HFF-Myc (cell line): Measurements from ENCODE around the gene CDH15.
A peak's percentile ranks its signal among the peaks of the same experiment; 100 is the strongest.

Experiments used
- DNase-seq: peaks from one replicate; pipeline ENCODE4 v3.0.0-alpha.2; 2011; ENCODE audit warnings: low read depth; ENCODE audit errors: extremely low read depth
- H3K4me3 ChIP-seq: replicated peaks from 2 replicates; pipeline ENCODE4 v1.5.1; 2011; ENCODE audit warnings: low read depth, mild to moderate bottlenecking, control low read depth, low read length
- TF ChIP-seq, protein P1 (sequence below): IDR thresholded peaks from 2 replicates; pipeline ENCODE4 v1.5.1; 2012; ENCODE audit warnings: mild to moderate bottlenecking, low read depth, low read length, control low read depth; ENCODE audit errors: missing control alignments

CDH15 gene, protein sequence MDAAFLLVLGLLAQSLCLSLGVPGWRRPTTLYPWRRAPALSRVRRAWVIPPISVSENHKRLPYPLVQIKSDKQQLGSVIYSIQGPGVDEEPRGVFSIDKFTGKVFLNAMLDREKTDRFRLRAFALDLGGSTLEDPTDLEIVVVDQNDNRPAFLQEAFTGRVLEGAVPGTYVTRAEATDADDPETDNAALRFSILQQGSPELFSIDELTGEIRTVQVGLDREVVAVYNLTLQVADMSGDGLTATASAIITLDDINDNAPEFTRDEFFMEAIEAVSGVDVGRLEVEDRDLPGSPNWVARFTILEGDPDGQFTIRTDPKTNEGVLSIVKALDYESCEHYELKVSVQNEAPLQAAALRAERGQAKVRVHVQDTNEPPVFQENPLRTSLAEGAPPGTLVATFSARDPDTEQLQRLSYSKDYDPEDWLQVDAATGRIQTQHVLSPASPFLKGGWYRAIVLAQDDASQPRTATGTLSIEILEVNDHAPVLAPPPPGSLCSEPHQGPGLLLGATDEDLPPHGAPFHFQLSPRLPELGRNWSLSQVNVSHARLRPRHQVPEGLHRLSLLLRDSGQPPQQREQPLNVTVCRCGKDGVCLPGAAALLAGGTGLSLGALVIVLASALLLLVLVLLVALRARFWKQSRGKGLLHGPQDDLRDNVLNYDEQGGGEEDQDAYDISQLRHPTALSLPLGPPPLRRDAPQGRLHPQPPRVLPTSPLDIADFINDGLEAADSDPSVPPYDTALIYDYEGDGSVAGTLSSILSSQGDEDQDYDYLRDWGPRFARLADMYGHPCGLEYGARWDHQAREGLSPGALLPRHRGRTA

DNA sequence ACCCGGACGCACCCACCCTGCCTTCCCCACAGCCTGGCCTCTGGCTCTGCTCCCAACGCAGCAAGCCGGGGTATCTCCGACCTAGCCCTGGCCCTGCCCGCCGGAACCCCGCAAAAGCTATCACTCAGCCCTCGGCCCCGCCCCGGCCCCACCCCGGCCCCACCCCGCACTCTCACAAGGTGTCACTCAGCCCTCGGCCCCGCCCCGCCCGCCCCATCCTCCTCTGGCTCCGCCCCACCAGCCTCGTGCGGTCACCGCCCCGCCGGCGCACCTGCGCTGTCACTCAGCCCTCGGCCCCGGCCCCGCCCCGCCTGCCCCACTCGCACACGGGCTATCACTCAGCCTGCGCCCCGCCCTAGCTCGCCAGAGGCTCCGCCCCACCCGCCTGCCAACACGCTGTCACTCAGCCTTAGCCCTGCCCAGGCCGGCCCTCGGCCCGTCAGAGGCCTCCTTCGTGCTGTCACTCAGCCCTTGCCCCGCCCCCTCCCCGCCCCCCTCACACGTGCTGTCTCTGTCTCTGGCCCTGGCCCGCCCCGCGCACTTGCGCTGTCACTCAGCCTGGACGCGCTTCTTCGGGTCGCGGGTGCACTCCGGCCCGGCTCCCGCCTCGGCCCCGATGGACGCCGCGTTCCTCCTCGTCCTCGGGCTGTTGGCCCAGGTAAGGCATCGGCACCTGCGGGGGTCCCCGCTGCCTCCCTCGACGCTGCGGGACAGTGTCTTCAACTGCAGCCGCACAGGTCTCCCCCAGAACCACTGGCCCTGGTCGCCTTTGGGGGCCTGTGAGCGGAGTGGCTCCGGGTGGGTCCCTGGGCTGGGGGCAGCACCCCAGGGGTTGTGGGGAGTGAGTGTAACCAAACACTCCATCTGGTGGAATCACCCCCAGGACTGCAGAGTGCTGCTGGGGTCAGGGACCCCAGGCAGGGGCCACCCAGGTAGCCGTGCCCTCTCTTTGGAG lies at the start of gene CDH15:
Gene CDH15, plus strand, starts transcription at position 533 of the 955 bp plus-strand sequence. Its CDS starts 84 bp downstream, at position 617.
- DNase-seq = peak; percentile 70
- TF ChIP-seq, protein P1, sequence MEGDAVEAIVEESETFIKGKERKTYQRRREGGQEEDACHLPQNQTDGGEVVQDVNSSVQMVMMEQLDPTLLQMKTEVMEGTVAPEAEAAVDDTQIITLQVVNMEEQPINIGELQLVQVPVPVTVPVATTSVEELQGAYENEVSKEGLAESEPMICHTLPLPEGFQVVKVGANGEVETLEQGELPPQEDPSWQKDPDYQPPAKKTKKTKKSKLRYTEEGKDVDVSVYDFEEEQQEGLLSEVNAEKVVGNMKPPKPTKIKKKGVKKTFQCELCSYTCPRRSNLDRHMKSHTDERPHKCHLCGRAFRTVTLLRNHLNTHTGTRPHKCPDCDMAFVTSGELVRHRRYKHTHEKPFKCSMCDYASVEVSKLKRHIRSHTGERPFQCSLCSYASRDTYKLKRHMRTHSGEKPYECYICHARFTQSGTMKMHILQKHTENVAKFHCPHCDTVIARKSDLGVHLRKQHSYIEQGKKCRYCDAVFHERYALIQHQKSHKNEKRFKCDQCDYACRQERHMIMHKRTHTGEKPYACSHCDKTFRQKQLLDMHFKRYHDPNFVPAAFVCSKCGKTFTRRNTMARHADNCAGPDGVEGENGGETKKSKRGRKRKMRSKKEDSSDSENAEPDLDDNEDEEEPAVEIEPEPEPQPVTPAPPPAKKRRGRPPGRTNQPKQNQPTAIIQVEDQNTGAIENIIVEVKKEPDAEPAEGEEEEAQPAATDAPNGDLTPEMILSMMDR = no peak
- no peak within 1 kb of the TSS for H3K4me3 ChIP-seq

DNA sequence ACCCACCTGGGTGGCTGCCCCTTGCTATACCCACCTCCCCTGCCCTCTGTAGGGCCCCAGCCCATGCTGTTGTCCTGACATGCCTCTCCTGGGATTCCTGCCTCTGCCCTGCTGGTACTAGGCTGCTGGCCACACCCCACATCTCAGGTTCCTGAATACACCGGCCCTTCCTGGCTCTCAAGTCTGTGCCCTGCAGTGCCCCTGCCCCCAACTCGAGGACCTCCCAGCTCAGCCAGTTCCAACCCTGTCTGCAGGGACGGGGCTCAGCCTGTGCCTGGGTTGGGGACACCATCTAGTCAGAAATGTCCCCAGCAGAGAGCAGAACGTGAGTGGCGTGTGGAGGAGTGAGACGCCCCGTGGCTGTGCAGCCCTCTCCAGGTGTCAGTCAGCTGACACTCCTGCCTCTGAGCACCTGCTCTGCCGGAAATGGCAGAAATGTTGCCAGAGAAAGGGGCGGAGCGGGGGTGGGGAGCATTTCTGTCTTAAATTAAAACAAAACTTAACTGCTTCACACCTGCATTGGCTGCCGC lies 49.2 kb upstream of the CDH15 start:
- DNase-seq = no peak
- TF ChIP-seq, protein P1 = no peak
- H3K4me3 ChIP-seq = no peak overlapping the region

DNA sequence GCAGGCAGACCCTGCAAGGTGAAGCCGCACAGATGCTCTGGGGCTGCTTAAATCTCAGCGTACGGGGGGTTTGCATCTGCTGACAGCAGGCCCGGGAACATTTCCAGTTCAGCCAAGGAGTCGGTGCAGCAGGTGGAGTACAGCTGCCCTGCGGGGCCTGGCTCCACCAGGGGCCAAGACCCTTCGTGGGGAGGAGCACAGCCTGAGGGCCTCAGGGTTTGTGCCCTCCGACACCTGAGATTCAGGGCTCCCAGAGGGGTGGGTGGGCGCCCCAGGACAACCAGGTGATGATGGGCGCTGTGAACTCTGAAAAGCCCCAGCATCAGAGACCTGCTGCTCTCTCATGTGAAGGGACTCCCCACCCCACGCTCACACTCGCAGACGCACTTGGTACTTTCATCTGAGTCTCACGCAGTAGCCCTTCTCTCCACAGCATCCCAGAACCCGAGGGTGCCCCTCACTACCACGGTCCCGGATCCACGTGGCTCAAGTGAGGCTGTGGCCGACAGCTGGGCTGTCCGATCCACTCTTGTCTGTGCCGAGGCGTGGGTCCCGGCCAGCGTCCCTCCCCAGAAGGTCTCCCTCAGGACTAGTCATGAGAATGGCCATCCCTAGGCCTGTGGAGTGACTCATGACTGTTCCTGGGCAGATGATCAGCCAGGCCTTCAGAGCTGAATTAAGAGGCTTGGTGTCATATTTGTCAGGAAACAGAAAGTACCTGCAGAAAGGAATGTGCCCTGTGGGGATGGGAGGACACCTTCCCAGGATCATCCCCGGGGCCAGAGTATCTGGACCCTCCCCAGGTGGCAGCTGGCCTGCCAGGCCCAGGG lies 48.3 kb upstream of the CDH15 start:
- no peak overlapping the region for H3K4me3 ChIP-seq
- TF ChIP-seq, protein P1 = no peak
- no peak for DNase-seq

DNA sequence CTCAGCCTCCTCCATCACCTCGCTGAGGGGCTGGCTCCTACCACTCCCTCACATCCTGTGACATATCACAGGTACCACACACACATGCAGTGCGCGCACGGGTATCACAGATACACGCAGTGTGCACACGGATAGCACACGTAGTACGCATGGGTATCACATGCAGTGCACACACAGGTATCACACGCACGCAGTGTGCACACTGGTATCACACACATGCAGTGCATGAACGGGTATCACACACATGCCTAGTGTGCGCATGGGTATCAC lies 47.8 kb upstream of the CDH15 start:
- no peak overlapping the region for H3K4me3 ChIP-seq
- TF ChIP-seq, protein P1 = no peak

DNA sequence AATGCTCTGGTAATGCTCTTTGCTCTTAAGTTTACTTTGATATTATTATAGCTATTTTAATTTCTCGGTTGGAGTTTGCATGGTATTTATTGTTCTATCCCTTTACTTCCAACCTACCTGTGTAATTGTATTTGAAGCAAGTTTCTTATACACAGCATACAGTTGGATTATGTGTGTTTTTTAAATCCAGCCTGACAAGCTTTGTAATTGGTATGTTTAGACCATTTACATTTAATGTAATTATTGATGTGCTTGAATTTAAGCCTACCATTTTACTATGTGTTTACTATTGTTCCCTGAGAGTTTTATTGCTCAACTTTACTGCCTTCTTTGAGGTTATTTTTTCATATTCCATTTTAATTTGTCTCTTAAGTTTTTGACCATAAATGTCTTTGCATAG lies 42.2 kb upstream of the CDH15 start:
- H3K4me3 ChIP-seq = no peak overlapping the region
- no peak for DNase-seq
- TF ChIP-seq, protein P1 = no peak

More for the DNA sequence above, 47.8 kb upstream of the CDH15 start:
- DNase-seq = no peak
